Activated CD8-positive, alpha-beta memory T cell treated with anti-CD3 and anti-CD28 coated beads for 48 hours (primary cell): ENCODE data around the gene AKT3.

Source experiments
- DNase-seq, 3 experiments: peaks; one replicate each; pipeline ENCODE4 v3.0.0-alpha.2; 2020; ENCODE audit warnings: low read depth in 2 of 3, low spot score in 2 of 3

Gene AKT3

DNA sequence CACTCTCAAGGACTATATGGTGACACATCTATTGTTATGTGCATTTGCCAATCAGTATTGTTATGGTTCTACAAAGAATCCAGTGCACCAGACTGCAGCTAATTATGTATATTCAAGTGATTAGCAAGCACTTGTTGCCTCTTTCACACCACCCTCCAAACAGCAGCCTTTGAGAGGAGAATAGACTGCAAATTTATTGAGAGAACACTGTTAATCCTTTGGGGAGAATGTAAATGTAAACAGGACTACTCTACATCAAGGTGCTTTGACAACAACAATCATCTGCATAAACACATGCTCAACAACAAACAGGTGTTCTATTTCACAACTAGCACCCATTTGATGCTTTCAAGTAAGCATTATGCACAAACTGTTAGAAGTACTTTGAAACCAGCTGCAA is 117.4 kb downstream of the AKT3 start:
- DNase-seq: no peak

- DNase-seq: no peak
Measured at GRCh38 chr1:243731974-243732625, 117.9 kb downstream of the AKT3 start.

GRCh38 chr1:243731301-243731891 is 118.6 kb downstream of the AKT3 start:
- no peak for DNase-seq

GRCh38 chr1:243730487-243731150 is 119.4 kb downstream of the AKT3 start:
- DNase-seq: no peak

DNA sequence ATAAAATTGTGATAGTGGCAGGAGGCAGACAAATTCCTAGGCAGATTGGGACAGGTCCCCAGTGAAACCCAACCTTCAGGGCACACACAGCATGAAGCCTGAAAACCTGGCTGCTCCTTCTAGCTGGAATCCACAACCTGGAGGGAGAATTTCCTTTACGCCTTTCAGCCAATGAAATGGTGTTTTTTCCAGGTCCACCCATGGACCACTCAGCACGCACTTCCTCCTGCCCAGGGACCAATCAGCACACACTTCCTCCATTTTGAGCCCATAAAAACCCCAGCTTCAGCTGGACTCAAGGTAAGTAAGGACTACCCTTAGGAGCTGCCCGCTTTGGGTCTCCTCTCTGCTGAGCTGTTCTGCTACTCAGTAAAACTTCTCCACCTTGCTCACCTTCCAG is 120.1 kb downstream of the AKT3 start:
- no peak for DNase-seq

GRCh38 chr1:243727503-243728203 is 122.4 kb downstream of the AKT3 start:
- no peak for DNase-seq

DNA sequence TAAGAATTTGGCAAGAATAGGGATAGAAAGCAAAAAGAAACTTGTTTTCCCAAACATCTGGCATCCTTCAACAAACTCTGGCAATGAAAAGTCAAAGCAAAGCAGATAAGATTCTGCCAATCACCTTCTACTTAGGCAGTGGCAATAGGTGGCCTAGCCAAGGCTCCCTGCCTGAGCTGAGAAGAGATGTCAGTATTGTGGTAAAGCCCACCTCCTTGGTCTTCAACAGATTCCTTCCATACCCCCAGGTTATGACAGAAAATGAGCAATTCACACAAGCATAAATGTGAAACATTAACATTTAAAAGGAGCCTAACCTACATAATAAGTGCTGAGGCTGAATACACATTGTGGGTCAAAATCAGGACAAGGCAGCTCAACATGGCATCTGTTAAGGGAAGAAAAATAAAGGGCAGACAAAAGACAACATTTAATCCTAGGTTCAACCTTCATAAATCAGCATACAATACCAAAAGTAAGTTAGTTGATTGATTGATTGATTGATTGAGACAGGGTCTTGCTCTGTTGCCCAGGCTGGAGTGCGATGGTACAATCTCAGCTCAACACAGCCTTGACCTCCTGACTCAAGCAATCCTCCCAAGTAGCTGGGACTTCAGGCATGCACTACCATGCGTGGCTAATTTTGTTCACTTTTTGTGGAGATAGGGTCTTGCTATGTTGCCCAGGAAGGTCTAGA is 123.1 kb downstream of the AKT3 start:
- DNase-seq: no peak

- no peak for DNase-seq
Measured at GRCh38 chr1:243725846-243726245, 124.2 kb downstream of the AKT3 start.

DNA sequence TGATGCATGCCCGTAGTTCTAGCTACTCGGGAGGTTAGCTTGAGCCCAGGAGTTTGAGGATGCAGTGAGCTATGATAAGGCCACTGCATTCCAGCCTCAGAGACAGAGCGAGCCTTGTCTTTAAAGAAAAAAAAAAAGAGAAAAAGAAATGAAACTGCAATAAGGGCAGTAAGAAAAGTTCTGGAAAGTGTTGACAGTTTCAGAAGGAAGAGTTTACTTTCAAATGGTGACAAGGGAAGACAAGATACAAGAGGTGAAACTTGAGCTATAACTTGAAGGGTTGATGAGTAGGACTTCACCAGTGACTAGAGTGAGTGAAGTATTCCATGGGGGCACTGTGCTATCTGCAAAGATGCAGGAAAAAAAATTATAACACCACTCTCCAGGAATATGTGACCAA is 125.0 kb downstream of the AKT3 start:
- DNase-seq: no peak

DNA sequence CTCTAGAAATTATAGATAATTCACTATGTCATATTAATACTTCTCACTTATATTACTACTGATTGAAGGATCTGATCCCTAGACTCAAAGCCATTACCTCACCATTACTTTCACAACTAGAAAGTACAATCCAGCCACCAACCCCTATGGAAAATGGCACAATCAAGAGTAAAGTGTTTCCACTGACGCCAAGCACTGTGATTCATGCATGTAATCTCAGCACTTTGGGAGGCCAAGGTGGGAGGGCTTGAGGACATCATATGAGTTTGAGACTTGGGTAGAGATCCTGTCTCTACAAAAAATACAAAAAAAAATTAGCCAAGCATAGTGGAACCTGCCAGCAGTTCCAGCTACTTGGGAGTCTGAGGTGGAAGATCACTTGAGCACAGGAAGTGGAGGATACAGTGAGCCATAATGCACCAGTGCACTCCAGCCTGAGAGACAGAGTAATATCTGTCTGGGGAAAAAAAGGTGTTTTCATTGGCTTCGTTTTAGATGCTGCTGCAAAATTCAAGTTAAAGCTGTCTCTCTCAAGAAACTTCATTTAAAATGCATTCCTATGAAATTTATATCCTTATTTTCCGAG is 126.5 kb downstream of the AKT3 start:
- DNase-seq: no peak

- no peak for DNase-seq
Measured at GRCh38 chr1:243723050-243723449, 127.0 kb downstream of the AKT3 start.

DNA sequence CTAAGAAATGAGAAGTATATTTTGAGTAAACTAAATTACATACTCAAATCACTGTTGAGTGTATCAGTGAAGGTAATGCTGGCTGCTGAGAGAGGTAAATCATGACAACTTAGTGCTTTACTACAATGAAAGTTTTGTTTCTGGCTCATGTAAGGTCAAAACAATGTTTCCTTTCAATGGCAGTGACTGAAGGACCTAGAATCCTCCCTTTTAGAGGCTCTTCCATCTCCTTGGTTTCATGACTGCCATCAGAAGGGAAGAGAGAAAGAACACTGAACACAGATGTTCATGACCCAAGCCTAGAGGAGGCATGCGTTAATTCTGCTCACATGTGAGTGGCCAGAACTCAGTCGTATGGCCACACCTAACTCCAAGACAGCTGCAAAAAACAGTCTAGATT is 130.6 kb downstream of the AKT3 start:
- no peak for DNase-seq

DNA sequence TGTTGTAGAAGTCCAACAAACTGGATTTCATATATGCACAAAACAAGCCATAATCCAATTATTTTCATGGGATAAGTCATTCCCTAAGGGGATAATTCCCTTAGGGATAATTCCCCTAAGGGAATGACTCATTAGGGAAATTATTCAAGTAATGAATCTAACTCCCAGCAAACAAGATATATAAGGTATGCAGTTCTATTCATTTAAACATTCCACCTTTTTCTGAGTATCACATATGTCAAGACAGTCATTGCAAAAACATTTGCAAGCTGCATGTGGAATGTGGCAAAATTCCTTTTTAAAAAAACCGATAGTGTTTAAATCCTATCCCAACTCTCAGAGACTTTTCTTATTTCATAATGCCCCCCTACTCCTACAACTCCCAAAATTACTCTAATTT is 131.2 kb downstream of the AKT3 start:
- no peak for DNase-seq

DNA sequence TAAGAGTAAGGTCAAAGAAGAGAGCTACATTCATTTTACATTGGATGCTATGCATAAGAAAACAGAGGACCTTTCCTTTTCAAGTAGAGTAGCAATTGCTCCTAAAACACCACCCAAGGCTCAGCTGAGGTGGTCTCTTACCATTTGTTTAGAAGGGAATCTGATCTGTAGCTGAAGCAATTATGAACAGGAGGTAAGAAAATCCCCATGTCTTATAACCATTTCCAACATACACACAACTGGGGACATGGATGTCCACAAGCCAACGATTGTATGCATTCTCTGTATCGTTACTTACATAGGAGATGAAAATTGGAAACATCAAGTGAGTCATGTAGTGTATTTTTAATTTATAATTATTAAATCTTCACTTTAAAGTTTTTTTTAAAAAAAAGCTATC is 132.0 kb downstream of the AKT3 start:
- no peak for DNase-seq

GRCh38 chr1:243716906-243717305 is 133.1 kb downstream of the AKT3 start:
- no peak for DNase-seq

DNA sequence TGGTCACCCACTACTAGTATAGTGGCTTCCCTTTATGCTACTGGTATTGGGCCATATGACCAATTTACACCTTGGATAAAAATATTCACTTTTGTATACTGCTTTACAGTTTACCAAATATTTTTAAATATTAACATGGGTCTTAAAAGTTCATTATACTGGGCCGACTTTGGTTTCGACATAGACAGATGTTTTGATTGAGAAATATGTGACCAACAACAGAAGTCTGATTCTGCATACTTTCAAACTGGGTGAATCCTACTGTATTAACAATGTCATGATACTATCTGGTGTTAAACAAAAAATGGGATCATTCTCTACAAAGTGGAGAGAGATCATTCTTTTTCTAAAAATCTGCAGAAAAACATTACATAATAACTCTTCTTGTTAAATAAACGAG is 134.8 kb downstream of the AKT3 start:
- DNase-seq: no peak

- no peak for DNase-seq
Measured at GRCh38 chr1:243713470-243714186, 136.4 kb downstream of the AKT3 start.

GRCh38 chr1:243712941-243713340 is 137.1 kb downstream of the AKT3 start:
- no peak for DNase-seq

GRCh38 chr1:243712242-243712641 is 137.8 kb downstream of the AKT3 start:
- DNase-seq: no peak

GRCh38 chr1:243710467-243710866 is 139.6 kb downstream of the AKT3 start:
- DNase-seq: no peak

- DNase-seq: no peak
Measured at GRCh38 chr1:243708210-243708609, 141.8 kb downstream of the AKT3 start.
